HCT116 (cell line): ENCODE results near the gene MIB2.

ENCODE experiments used
- EZH2 ChIP-seq: fragments of 200-600 bp; sonication (generic); IDR thresholded peaks from 2 replicates; pipeline ENCODE4 v1.6.1; 2017; ENCODE audit warnings: antibody characterized with exemption, mixed run types
- EZH2phosphoT487 ChIP-seq: fragments of 200-600 bp; IDR thresholded peaks from 2 replicates; pipeline ENCODE4 v1.6.1; 2018; ENCODE audit warnings: antibody characterized with exemption, borderline replicate concordance
- POLR2A ChIP-seq: IDR thresholded peaks from 2 replicates; pipeline ENCODE4 v1.7.0; 2011; ENCODE audit warnings: borderline replicate concordance; ENCODE audit not compliant: insufficient read depth, insufficient read length; ENCODE audit errors: extremely low read depth
- POLR2AphosphoS5 ChIP-seq: IDR thresholded peaks from 2 replicates; pipeline ENCODE4 v1.6.1; 2011; ENCODE audit warnings: mild to moderate bottlenecking, low read depth, low read length, moderate library complexity
- RAD21 ChIP-seq: IDR thresholded peaks from 2 replicates; pipeline ENCODE4 v1.6.1; 2012; ENCODE audit warnings: low read depth, mild to moderate bottlenecking
- SP1 ChIP-seq: IDR thresholded peaks from 2 replicates; pipeline ENCODE4 v1.6.1; 2012; ENCODE audit warnings: low read depth
- TCF7L2 ChIP-seq: IDR thresholded peaks from 2 replicates; pipeline ENCODE4 v1.7.0; 2011; ENCODE audit warnings: borderline replicate concordance, inconsistent platforms; ENCODE audit not compliant: insufficient read depth, insufficient read length; ENCODE audit errors: extremely low read depth
- YY1 ChIP-seq: IDR thresholded peaks from 2 replicates; pipeline ENCODE4 v1.6.1; 2011; ENCODE audit warnings: low read length, low read depth, moderate library complexity, mild to moderate bottlenecking; ENCODE audit not compliant: insufficient replicate concordance; ENCODE audit errors: extremely low read depth
- TF ChIP-seq, protein P1 (sequence below), 3 experiments: fragments of 200-600 bp in 1 of 3; sonication (generic) in 1 of 3; IDR thresholded peaks in 2 of 3; conservative IDR thresholded peaks in 1 of 3; 2 replicates each; pipeline ENCODE4 v1.5.1; 2012 to 2017; ENCODE audit warnings: low read depth in 2 of 3, low read length in 2 of 3, antibody characterized with exemption in 1 of 3, borderline replicate concordance in 1 of 3, control low read depth in 1 of 3, mild to moderate bottlenecking in 1 of 3, mixed read lengths in 1 of 3, mixed run types in 1 of 3, moderate library complexity in 1 of 3; ENCODE audit not compliant: insufficient read depth in 1 of 3
- TF ChIP-seq, protein P2 (sequence below): IDR thresholded peaks from 2 replicates; pipeline ENCODE4 v1.6.1; 2011; ENCODE audit warnings: mild to moderate bottlenecking, low read length, moderate library complexity; ENCODE audit not compliant: insufficient replicate concordance; ENCODE audit errors: extremely low read depth

DNA sequence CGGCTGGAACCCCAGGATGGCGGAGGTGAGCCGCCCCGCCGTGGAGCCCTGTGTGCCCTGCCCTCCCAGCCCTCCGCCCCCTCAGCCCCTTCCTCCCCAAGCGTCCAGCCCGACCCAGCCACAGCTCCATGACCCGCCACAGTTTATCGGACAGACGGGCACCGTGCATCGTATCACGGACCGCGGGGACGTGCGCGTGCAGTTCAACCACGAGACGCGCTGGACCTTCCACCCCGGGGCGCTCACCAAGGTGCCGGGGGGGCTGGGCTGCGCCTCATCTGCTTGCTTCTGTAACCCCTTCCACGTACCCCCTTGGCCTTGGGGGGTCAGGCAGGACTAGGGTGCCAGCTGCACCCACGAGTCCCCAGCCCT is 10.1 kb downstream of the MIB2 start:
- TF ChIP-seq, protein P1, sequence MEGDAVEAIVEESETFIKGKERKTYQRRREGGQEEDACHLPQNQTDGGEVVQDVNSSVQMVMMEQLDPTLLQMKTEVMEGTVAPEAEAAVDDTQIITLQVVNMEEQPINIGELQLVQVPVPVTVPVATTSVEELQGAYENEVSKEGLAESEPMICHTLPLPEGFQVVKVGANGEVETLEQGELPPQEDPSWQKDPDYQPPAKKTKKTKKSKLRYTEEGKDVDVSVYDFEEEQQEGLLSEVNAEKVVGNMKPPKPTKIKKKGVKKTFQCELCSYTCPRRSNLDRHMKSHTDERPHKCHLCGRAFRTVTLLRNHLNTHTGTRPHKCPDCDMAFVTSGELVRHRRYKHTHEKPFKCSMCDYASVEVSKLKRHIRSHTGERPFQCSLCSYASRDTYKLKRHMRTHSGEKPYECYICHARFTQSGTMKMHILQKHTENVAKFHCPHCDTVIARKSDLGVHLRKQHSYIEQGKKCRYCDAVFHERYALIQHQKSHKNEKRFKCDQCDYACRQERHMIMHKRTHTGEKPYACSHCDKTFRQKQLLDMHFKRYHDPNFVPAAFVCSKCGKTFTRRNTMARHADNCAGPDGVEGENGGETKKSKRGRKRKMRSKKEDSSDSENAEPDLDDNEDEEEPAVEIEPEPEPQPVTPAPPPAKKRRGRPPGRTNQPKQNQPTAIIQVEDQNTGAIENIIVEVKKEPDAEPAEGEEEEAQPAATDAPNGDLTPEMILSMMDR (IDR thresholded peaks at IDR 0.05 in 2 of 3, conservative IDR thresholded peaks at IDR 0.05 in 1 of 3; ENCODE audit: borderline replicate concordance in 1 of 3, insufficient read depth in 1 of 3, low read depth in 2 of 3, low read length in 2 of 3): no peak
- TF ChIP-seq POLR2A (no peak), TCF7L2 (no peak), EZH2phosphoT487 (no peak), POLR2AphosphoS5 (no peak), SP1 (no peak), YY1 (no peak), RAD21 (no peak), EZH2 (no peak)
- TF ChIP-seq, protein P2, sequence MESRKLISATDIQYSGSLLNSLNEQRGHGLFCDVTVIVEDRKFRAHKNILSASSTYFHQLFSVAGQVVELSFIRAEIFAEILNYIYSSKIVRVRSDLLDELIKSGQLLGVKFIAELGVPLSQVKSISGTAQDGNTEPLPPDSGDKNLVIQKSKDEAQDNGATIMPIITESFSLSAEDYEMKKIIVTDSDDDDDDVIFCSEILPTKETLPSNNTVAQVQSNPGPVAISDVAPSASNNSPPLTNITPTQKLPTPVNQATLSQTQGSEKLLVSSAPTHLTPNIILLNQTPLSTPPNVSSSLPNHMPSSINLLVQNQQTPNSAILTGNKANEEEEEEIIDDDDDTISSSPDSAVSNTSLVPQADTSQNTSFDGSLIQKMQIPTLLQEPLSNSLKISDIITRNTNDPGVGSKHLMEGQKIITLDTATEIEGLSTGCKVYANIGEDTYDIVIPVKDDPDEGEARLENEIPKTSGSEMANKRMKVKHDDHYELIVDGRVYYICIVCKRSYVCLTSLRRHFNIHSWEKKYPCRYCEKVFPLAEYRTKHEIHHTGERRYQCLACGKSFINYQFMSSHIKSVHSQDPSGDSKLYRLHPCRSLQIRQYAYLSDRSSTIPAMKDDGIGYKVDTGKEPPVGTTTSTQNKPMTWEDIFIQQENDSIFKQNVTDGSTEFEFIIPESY: no peak
